Neural progenitor cell (in vitro differentiated cells): ENCODE measurements around the gene TBXA2R. TPM values are rescaled to one million over a fixed set of nuclear protein-coding genes. Genes with fewer than 3 reads are reported as not detected.

Experiments used
- DNase-seq: peaks from one replicate; pipeline ENCODE4 v3.0.0-alpha.2; 2016; ENCODE audit warnings: low spot score
- H2AFZ ChIP-seq: fragments of 200-600 bp; sonication (generic); replicated peaks from 2 replicates; pipeline ENCODE4 v1.6.1; 2016; ENCODE audit warnings: antibody characterized with exemption
- H3F3A ChIP-seq: fragments of 200-600 bp; sonication (generic); 2 replicates; pipeline ENCODE4 v1.6.1; 2016; ENCODE audit warnings: antibody characterized with exemption, low read depth
- H3K27ac ChIP-seq: fragments of 200-600 bp; sonication (generic); 2 replicates; pipeline ENCODE4 v1.5.1; 2016; ENCODE audit warnings: mild to moderate bottlenecking
- H3K27me3 ChIP-seq: fragments of 200-600 bp; sonication (generic); 2 replicates; pipeline ENCODE4 v1.6.1; 2016; ENCODE audit warnings: mild to moderate bottlenecking, moderate library complexity
- H3K36me3 ChIP-seq: fragments of 200-600 bp; sonication (generic); 2 replicates; pipeline ENCODE4 v1.5.1; 2016
- H3K4me1 ChIP-seq: fragments of 200-600 bp; sonication (generic); 2 replicates; pipeline ENCODE4 v1.6.1; 2016; ENCODE audit warnings: mixed run types
- H3K4me2 ChIP-seq: fragments of 200-600 bp; sonication (generic); 2 replicates; pipeline ENCODE4 v1.6.1; 2016
- H3K4me3 ChIP-seq: fragments of 200-600 bp; sonication (generic); 2 replicates; pipeline ENCODE4 v1.5.1; 2016
- H3K79me2 ChIP-seq: fragments of 200-600 bp; sonication (generic); 2 replicates; pipeline ENCODE4 v1.6.1; 2016; ENCODE audit warnings: low read depth
- H3K9ac ChIP-seq: fragments of 200-600 bp; sonication (generic); 2 replicates; pipeline ENCODE4 v1.6.1; 2016
- H3K9me3 ChIP-seq: fragments of 200-600 bp; sonication (generic); 2 replicates; pipeline ENCODE4 v1.5.1; 2016; ENCODE audit warnings: low read depth
- H4K20me1 ChIP-seq: fragments of 200-600 bp; sonication (generic); 2 replicates; pipeline ENCODE4 v1.6.1; 2016; ENCODE audit warnings: low read depth
- H3K27ac Mint-ChIP-seq: 3 replicates; pipeline ENCODE4 v1.8.0; 2021; ENCODE audit warnings: mixed read lengths
- H3K27me3 Mint-ChIP-seq: 2 replicates; pipeline ENCODE4 v1.8.0; 2022; ENCODE audit warnings: low read depth, mild to moderate bottlenecking, inconsistent platforms, moderate library complexity, mixed read lengths; ENCODE audit not compliant: insufficient read depth
- H3K36me3 Mint-ChIP-seq: 3 replicates; pipeline ENCODE4 v1.8.0; 2021; ENCODE audit warnings: mixed read lengths
- H3K4me1 Mint-ChIP-seq: 3 replicates; pipeline ENCODE4 v1.8.0; 2021; ENCODE audit warnings: mixed read lengths
- H3K4me3 Mint-ChIP-seq: 3 replicates; pipeline ENCODE4 v1.8.0; 2021; ENCODE audit warnings: mild to moderate bottlenecking, moderate library complexity, mixed read lengths
- H3K9me3 Mint-ChIP-seq: 3 replicates; pipeline ENCODE4 v1.8.0; 2020; ENCODE audit warnings: mixed read lengths
- EZH2 ChIP-seq: fragments of 200-600 bp; sonication (generic); IDR thresholded peaks from 2 replicates; pipeline ENCODE4 v1.6.1; 2017; ENCODE audit warnings: antibody characterized with exemption, mild to moderate bottlenecking, moderate library complexity
- EZH2phosphoT487 ChIP-seq: fragments of 200-600 bp; sonication (generic); IDR thresholded peaks from 2 replicates; pipeline ENCODE4 v1.6.1; 2017; ENCODE audit warnings: antibody characterized with exemption
- total RNA-seq: library from RNA; depleted of rRNA; stranded (reverse); fragments of >200 nt; gene quantifications from 2 replicates; pipeline ENCODE4 v1.2.3, GENCODE V29; 2015; ENCODE audit warnings: low replicate concordance
- TF ChIP-seq, protein P1 (sequence below): fragments of 200-600 bp; sonication (generic); IDR thresholded peaks from 2 replicates; pipeline ENCODE4 v1.5.1; 2017; ENCODE audit warnings: antibody characterized with exemption, mild to moderate bottlenecking

Gene TBXA2R
- total RNA-seq, 1 donor from 2014 or later: not detected

DNA sequence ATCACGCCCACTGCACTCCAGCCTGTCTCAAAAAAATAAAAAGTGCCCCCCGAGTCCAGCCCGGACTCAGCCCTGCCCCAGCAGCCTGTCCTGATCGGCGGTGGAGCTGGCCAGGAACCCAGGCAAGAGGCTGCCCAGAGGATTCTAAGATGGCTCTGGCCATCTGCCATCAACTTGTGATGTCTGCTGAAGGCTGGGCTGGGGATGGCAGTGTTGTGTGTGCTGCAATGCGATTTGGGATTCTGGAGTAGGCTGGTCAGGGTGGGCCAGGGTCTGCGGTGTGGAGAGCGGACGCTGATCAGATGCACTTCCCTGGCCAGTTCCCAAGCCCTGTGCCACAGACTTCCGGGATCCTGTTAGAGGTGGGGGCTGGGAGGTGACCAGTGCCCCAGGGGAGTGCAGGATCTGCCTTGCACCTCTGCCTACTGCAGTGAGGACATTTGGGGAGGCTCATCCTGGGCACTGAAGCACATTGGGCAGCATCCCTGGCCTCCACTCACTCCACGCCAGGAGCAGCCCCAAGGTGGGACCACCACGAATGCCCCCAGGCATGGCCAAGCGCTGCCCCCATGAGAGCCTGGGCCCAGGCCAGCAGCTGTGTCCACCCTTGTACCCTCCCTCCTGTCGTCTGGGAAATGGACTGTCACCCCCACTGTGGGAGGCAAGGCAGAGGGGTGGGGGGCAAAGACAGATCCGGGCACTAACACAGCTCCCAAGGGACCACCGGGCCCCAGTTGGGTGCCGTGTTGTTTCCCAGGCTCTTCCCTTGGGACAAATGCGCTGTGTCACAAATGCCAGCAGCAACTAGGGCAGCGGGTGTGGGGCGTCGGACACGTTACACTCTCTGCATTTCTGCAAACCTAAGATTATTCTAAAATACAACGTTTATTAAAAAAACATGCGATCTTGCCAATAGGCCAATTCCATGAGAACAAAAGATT, 3.4 kb upstream of the TBXA2R start:
- Histone ChIP-seq H3K4me3 (no peak overlapping the region), H4K20me1 (no peaks in the 10 kb centered on the region), H3K27me3 (peaks cover 30% of the 10 kb centered on the region), H3K9ac (no peak overlapping the region), H2AFZ (no peak overlapping the region), H3K9me3 (no peaks in the 10 kb centered on the region), H3K4me1 (peaks cover 12% of the 10 kb centered on the region), H3K36me3 (no peaks in the 10 kb centered on the region), H3F3A (peaks cover 14% of the 10 kb centered on the region), H3K27ac (no peak overlapping the region), H3K79me2 (no peaks in the 10 kb centered on the region), H3K4me2 (no peak overlapping the region)
- TF ChIP-seq, protein P1, sequence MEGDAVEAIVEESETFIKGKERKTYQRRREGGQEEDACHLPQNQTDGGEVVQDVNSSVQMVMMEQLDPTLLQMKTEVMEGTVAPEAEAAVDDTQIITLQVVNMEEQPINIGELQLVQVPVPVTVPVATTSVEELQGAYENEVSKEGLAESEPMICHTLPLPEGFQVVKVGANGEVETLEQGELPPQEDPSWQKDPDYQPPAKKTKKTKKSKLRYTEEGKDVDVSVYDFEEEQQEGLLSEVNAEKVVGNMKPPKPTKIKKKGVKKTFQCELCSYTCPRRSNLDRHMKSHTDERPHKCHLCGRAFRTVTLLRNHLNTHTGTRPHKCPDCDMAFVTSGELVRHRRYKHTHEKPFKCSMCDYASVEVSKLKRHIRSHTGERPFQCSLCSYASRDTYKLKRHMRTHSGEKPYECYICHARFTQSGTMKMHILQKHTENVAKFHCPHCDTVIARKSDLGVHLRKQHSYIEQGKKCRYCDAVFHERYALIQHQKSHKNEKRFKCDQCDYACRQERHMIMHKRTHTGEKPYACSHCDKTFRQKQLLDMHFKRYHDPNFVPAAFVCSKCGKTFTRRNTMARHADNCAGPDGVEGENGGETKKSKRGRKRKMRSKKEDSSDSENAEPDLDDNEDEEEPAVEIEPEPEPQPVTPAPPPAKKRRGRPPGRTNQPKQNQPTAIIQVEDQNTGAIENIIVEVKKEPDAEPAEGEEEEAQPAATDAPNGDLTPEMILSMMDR: no peak
- TF ChIP-seq EZH2phosphoT487: no peak
- TF ChIP-seq EZH2: no peak
- H3K9me3 Mint-ChIP-seq: no peaks in the 10 kb centered on the region
- H3K36me3 Mint-ChIP-seq: no peaks in the 10 kb centered on the region
- no peak for DNase-seq
- peaks cover 11% of the 10 kb centered on the region for H3K4me1 Mint-ChIP-seq
- no peak overlapping the region for H3K27ac Mint-ChIP-seq
- no peak overlapping the region for H3K4me3 Mint-ChIP-seq
- peaks cover 5% of the 10 kb centered on the region for H3K27me3 Mint-ChIP-seq

DNA sequence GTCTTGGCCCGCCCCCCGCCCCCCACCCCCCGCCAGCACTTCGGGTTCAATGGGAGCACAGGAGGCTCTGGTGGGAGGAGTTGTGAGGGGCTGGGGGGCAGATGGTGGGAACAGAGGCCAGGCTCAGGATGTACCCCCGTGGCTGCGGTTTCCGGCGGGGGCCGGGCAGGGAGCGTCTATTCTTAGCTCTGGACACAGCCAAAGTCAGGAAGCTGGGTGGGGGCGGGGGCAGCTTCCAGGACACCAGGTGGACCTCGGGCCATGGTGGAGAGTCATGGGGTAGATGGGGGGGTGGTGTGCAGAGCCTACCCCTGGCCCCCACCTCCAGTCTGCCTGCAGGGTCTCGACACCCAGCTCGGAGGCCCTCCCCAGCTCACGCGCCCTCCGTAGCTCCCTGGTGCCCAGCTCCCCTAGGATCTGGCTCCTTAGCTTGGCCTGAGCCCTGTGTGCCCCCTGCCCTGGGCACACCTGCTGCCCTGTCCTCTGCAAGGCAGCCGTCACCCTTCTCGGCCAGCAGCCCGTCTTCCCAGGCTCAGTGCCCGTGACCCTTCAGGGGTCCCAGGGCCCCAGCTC, 2.2 kb upstream of the TBXA2R start:
- TF ChIP-seq EZH2 (no peak), EZH2phosphoT487 (no peak)
- TF ChIP-seq, protein P1: no peak
- H3F3A ChIP-seq: peaks cover 14% of the 10 kb centered on the region
- H3K27me3 Mint-ChIP-seq: peaks cover 5% of the 10 kb centered on the region
- no peak for DNase-seq
- no peak overlapping the region for H3K27ac ChIP-seq
- no peak overlapping the region for H3K4me3 ChIP-seq
- no peak overlapping the region for H3K4me3 Mint-ChIP-seq
- no peaks in the 10 kb centered on the region for H3K36me3 Mint-ChIP-seq
- H3K4me1 Mint-ChIP-seq: peaks cover 11% of the 10 kb centered on the region
- H3K9me3 ChIP-seq: no peaks in the 10 kb centered on the region
- no peak overlapping the region for H3K4me2 ChIP-seq
- no peak overlapping the region for H2AFZ ChIP-seq
- H3K9me3 Mint-ChIP-seq: no peaks in the 10 kb centered on the region
- peaks cover 37% of the 10 kb centered on the region for H3K27me3 ChIP-seq
- no peaks in the 10 kb centered on the region for H4K20me1 ChIP-seq
- H3K27ac Mint-ChIP-seq: no peak overlapping the region
- H3K36me3 ChIP-seq: no peaks in the 10 kb centered on the region
- no peaks in the 10 kb centered on the region for H3K79me2 ChIP-seq
- H3K9ac ChIP-seq: no peak overlapping the region
- H3K4me1 ChIP-seq: peaks cover 12% of the 10 kb centered on the region

DNA sequence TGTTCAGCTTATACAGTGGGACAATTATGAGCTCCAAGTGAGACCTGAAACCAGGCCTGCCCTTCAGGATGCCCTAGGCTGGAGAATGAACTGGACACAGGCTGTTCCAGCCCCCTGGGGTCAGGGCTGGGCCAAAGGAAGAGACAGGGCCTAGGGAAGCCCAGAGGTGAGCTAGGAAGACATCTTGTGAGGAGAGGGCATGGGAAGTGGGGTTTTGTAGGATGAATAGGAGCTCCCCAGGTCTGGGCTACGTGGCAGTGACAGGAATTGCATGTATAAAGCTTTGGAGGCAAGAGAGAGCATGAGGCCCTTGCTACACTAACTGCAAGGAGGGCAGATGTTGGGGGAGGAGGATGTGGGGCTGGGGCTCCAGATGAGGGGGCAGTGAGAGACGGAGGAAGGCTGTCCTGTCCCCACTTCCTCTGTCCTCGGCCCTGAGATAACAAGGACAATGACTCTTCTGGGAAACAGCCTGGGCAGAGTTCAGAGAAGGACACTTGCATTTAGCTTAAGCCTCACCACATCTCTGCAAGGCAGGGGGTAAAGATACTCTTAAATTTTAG, 1.5 kb upstream of the TBXA2R start:
- H3K36me3 Mint-ChIP-seq: no peaks in the 10 kb centered on the region
- peaks cover 11% of the 10 kb centered on the region for H3K4me1 Mint-ChIP-seq
- Histone ChIP-seq H3K9me3 (no peaks in the 10 kb centered on the region), H3K4me1 (peaks cover 12% of the 10 kb centered on the region), H3K4me3 (peak overlapping the region; percentile 40), H3K79me2 (no peaks in the 10 kb centered on the region), H3F3A (peaks cover 14% of the 10 kb centered on the region), H3K27ac (no peak overlapping the region), H3K9ac (no peak overlapping the region), H3K27me3 (peaks cover 37% of the 10 kb centered on the region), H2AFZ (peak overlapping the region; percentile 79), H4K20me1 (no peaks in the 10 kb centered on the region), H3K36me3 (no peaks in the 10 kb centered on the region), H3K4me2 (peak overlapping the region; percentile 80)
- H3K9me3 Mint-ChIP-seq: no peaks in the 10 kb centered on the region
- H3K4me3 Mint-ChIP-seq: peak overlapping the region; percentile 39
- no peak overlapping the region for H3K27ac Mint-ChIP-seq
- TF ChIP-seq, protein P1: no peak
- TF ChIP-seq EZH2phosphoT487 (no peak), EZH2 (no peak)
- peaks cover 5% of the 10 kb centered on the region for H3K27me3 Mint-ChIP-seq
- no peak for DNase-seq
